GM18502 (cell line): ENCODE results near the gene NOC4L.
"Not testable (repeated sequence)": the region's sequence is repeated elsewhere in the genome, so short reads cannot be mapped to it uniquely, and the experiment has no call there.

Source experiments
- ATAC-seq: cut with Tn5 transposase; IDR thresholded peaks from one replicate; pipeline ENCODE4 v1.9.1; 2021; ENCODE audit warnings: mild to moderate bottlenecking; ENCODE audit not compliant: unreplicated experiment, poor library complexity

NOC4L gene

DNA sequence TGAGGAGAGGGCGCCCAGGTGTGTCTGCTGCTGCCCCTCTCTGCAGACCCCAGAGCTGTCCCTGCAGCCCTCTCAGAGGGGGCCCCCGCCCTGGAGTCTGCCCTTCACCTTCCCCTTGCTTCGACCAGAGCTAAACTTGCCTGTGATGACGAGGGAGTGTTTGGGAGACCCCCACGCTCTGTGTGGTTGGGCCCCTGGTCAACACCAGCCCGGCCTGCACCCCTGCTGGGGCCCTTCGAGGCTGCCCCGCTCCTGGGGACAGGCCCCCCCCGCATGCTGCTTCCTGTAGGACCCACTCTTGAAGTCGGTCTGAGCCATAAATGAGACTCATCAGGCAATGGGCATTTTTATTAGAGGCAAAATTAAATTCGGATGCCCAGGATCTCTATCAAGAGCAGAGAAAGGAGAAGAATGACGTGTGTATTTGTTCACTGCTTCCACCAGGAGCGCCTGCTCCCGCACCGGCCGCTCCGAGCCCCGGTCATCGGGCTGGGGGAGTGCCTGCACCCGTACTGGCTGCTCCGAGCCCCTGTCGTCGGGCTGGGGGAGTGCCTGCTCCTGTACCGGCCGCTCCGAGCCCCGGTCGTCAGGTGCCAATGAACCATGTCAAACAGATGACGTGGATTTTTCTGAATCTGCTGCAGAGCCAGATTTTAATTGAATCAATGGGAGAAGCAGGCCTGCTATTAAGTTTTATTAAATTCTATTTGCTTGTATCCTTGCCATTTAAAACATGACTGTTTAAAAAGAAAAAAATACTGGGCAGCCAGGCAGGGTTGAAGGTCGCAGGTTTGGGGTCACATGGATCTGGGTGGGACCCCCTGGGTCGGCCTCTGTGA, 47.7 kb downstream of the NOC4L start:
- no peak for ATAC-seq

DNA sequence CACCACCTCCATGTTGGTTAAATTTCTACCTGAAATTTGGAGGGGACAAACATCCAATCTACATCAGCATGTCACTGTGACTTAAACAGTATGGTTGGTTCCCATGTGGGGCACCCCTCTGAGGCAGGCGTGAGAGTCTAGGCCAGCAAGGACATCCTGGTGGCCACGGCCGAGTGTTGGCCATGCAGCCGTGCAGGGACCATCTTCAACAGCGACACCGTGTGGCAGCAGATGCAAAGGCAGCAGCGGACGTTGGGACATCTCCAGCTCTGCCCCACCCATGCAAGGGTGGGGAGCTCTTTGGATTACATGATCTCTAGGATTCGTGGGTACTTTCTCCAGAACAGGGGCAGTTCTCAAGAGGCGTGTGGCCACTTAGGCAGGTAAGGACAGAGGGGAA, 49.8 kb downstream of the NOC4L start:
- ATAC-seq = no peak

DNA sequence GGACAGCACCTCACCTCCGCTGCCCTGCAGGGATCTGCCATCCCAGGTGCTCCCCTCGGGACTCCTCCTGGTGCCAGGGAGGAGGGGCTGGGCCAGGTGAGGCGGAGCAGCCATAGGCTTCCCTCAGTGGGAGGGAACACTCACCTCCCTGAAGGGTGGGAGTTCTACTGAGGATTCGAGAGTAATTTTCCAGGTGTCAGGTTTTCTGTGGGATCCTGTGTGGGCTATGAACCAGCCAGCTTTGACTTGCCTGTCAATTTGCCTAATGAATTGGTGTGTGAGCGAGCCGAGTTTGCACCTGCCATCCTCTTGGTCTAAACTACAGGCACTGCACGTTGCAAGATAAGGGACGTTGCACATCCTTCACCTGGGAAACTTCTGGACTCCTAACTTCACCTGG, 50.3 kb downstream of the NOC4L start:
- ATAC-seq = no peak

DNA sequence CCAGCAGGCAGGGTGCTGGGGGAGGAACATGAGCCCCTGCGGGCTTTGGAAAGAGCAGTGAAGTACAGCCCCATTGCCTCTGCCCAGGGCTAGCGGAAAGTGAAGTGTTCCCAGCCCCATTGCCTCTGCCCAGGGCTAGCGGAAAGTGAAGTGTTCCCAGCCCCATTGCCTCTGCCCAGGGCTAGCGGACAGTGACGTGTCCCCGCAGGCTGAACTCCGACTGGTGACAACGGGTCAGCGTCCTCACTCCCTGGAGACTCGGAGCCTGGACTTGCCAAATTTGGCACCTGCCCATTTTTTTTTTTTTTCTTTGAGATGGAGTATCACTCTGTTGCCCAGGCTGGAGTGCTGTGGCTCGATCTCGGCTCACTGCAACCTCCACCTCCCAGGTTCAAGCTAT, 51.0 kb downstream of the NOC4L start:
- ATAC-seq = not testable (repeated sequence)

DNA sequence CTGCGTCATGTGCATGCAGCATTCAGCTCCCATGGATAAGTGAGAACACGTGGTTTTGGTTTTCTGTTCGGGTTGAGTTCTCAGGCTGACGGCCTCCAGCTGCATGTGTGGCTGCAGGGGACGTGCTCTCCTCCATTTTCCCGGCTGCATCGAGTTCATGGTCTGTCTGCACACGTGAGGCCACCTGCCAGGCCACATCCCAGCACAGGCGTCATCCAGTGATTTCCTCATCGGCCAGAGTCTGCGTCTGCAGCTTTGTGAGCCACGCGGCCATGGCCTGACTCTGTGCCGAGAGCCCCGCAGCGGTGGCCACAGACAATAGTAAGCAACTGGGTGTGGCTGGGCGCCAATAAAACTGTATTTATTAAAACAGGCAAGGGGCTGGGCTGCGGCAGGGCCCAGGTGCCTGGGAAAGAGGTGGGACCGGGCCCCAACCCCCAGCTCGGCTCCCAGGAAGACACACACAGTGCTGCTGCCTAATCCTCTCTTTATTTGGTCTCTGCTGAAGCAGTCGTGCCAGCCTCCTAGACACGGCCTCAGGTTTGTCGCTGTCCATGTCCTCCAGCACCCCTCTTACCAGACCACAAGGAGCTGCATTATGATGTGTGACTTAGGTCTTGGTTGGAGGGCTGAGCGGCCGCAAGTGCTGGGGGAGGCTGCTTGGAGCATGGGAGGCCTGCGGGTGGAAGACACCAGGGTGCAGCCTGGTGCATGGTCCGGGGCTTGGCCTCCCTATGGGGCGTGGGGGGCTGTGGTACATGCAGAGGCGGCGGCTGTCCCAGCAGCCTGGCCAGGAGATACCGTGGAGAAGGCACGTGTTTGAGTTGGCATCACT, 52.0 kb downstream of the NOC4L start:
- ATAC-seq = no peak

DNA sequence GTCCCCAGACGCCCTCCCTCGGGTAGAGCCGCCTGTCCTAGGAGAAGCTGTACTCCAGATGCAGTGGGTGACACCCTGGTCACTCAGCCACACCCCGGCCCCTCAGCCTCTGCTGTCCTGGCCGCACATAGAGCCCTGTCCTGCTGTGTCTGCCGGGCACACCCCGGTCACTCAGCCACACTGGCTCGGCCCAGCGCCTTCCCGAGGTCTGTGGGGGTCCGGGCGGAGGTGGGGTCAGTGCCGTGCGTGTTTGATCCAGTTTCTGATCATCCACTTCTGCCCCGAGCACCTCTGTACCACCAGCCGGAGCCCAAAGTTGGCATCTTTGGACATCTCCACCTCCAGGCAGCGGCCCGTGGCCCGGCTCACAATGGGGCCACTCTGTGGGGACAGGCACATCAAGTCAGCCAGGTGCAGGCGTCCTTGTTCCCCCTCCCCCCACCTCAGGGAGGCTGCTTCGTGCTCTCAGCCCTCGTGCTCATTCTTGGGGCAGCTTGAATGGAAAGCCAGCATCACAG, 52.7 kb downstream of the NOC4L start:
- ATAC-seq = no peak

DNA sequence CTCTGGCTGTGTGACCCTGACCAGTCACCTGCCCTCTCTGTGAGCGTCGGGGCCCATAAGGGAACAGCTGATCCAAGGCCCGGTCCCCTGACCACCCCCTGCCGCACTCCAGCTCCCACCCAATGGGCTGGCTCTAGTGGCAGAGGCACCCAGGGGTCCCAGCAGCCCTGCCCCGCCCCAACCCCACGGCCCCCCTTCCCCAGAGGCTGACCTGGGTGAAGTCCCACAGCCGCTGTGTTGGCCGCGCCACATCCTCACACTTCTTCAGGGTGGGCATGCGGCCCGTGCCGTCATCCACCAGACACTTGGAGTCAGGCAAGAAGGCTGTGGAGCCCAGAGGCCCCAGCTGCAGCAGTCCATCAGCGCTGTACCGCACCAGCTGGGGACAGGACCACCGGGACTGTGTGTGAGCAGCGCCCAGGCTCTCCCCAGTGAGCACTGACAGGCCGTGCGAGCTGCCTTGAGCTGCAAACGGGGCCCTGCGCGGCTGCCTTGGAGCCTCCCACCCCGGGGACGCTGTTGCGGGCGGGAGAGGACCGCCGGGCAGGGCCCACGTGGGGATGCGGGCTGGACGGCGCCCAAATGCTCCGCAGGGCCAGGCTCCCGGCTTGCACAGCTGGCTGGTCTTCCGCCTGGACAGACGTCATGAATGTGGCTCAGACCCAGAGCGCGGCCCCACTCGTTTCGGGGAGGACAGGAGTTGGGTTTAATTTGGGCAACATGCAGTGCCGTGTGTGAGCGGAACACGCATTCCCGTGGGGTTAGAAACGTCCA, 53.5 kb downstream of the NOC4L start:
- no peak for ATAC-seq

DNA sequence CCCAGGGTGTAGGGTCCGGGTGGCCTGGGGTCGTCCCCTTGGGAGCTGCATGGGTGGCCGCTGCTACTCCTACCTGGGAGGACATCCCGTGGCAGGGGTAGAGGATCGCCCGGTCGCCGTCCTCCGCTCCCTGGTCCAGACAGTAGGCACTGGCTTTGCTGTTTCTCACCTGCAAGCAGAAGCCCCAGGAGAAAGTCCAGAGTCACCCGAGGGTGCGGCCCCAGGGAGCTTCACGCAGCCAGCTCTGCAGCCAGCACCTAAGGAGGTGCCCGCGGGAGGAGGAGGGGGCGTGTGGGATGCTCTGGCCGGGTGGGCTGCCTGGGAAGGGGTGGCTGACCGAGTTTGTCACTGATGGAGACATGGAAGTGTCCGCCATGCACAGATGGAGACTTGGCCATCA, 54.8 kb downstream of the NOC4L start:
- no peak for ATAC-seq

DNA sequence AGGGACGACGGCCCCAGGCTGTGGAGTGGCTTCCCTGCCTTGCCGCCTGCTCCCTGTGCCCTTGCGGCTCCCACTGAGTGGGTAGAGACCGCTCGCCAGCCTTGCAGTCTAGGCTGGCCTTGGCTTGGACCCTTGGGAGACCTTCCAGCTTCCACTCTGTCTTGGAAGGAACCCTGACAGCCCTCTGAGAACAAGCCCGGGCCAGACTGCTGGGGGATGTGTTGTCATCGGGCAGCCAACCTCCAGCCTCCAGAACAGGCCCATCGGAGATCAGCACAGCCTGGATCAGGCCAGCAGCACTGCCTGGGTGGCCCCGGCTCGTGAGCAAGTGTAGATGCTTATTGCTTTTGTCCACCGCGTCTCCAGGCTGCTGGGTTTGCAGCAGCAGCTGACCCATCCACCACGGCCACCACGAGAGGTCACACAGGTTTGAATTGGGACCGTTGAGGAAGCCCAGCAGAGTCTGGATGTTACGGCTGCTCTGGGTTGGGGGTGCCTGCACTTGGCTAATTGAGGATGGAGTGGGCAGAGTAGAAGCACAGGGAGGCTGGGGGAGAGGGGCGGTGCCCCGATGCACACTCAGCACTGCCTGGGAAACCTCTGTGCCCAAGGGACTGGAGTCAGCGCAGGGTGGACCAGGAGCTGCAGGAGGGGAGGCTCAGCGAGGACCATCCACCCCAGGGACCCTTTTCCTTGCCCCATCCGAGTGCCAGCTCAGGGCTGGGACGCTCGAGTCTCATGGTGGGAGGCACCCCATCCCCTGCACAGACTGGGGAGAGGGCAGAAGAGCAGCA, 55.5 kb downstream of the NOC4L start:
- no peak for ATAC-seq

DNA sequence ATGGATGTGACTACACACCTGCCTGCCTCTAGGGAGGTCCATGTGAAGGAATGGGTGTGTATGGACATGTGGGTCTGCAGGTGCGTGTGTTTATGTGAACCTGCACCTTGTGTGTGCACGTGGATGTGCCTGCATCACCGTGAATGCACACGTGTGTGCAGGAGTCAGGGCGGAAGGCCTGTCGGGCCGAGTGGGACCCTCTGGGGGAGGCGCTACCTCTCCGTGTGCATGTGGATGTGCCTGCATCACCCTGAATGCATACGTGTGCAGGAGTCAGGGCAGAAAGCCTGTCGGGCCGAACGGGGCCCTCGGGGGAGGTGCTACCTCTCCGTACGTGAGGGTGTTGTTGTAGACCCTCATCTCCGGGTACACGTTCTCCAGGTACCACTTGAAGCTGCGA, 56.5 kb downstream of the NOC4L start:
- no peak for ATAC-seq

DNA sequence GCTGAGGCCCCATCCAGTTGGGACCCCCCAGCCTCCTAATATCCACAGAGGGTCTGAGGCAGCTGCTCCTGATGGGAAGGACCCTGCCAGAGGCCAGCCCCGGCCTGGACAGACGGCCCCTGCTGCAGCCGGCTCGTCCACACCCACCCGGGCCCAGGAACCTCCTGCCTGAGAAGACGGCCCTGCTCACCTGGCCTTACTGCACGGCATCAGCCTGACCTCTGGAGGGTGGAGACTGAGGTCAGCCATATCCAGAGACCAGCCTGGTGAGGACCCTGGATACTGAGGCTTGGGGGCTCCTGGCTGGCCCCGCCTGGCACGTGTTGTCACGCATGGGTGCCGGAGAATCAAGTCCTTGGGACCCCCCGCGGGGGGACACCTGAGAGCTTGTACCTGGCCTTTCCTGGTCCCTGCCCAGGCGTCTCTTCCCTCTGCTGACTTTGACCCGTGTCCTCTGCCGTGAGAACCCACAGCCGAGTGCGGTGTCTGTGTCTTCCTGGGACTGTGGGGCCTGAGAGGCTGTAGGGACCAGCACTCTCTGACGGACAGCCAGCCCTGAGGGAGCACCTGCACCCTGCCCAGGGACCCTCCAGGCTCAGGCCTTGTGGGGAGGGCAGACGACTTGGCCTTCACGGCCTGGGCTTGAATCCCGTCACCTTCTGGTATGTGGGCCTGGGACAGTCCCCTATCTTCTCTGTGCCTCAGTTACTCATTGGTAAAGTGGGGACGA, 57.3 kb downstream of the NOC4L start:
- no peak for ATAC-seq
